DND-41 (cell line): Measurements from ENCODE around the gene A1BG.

Experiments used
- EZH2 ChIP-seq: IDR thresholded peaks from 3 replicates; pipeline ENCODE4 v1.6.1; 2012; ENCODE audit warnings: borderline replicate concordance, low read depth, mild to moderate bottlenecking, moderate library complexity, low read length, inconsistent platforms; ENCODE audit not compliant: severe bottlenecking
- TF ChIP-seq, protein P1 (sequence below): IDR thresholded peaks from 2 replicates; pipeline ENCODE4 v1.5.1; 2012; ENCODE audit warnings: borderline replicate concordance, low read length, moderate library complexity, mild to moderate bottlenecking; ENCODE audit not compliant: poor library complexity, severe bottlenecking; ENCODE audit errors: extremely low read depth

DNA sequence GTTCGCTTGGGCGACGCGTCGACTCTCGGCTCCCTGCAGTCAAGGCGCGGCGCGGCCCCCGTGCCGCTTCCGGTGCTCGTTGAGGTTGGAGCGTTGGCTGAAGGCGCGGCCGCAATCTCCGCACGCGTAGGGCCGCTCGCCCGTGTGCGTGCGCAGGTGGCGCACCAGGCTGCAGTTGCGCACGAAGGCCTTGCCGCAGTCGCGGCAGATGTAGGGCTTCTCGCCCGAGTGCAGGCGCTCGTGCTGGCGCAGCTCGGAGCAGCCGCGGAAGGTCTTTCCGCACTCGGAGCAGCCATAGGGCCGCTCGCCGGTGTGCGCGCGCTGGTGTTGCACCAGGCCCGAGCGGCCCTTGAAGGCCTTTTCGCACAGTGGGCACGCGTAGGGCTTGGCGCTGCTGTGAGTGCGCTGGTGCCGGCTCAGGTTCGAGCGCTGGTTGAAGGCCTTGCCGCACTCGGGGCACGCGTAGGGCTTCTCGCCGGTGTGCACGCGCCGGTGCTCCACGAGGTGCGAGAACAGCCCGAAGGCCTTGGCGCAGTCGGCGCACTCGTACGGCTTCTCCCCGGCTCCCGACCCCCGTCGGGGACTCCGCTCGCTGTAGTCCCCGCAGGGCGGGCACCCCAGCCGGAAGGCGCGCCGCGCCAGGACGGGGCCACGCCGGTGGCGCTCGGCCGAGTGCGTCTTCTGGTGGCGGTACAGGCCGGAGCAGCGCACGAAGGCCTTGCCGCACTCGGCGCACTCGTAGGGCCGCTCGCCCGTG, 14.6 kb upstream of the A1BG start:
- TF ChIP-seq, protein P1, sequence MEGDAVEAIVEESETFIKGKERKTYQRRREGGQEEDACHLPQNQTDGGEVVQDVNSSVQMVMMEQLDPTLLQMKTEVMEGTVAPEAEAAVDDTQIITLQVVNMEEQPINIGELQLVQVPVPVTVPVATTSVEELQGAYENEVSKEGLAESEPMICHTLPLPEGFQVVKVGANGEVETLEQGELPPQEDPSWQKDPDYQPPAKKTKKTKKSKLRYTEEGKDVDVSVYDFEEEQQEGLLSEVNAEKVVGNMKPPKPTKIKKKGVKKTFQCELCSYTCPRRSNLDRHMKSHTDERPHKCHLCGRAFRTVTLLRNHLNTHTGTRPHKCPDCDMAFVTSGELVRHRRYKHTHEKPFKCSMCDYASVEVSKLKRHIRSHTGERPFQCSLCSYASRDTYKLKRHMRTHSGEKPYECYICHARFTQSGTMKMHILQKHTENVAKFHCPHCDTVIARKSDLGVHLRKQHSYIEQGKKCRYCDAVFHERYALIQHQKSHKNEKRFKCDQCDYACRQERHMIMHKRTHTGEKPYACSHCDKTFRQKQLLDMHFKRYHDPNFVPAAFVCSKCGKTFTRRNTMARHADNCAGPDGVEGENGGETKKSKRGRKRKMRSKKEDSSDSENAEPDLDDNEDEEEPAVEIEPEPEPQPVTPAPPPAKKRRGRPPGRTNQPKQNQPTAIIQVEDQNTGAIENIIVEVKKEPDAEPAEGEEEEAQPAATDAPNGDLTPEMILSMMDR: no peak
- no peak for TF ChIP-seq EZH2
